Measurements from ENCODE around the gene WDR6. TPM values are rescaled to one million over a fixed set of nuclear protein-coding genes. Genes with fewer than 3 reads are reported as not detected.

The WDR6 gene
- total RNA-seq, 1 experiment from 2014 or later: 88.5 TPM

DNA sequence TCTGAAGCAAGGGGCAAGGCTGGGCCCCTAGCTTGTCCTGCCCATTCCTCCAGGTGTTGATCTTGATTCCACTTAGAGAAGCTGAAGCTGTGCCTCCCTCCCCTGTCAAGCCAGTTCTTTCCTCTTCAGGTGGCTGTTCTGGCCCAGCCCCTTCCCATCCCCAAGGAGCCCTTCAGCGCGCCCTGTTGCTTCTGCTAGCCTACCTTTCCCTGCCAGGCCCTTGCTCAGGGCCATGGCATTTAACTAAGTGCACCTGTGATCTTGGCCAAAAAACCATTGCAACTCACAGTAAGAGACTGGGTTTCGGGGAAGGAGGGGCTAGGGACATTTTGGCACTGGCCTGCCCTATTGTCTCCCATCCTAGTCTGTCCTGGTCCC lies 1.9 kb upstream of the WDR6 start:
- H3K4me3 ChIP-seq (ENCODE audit: low read depth, low read length, poor library complexity, severe bottlenecking): no peak overlapping the region
- CTCF ChIA-PET: no interaction called here
- intact Hi-C loops (cut with micrococcal nuclease; ENCODE audit: unreplicated experiment): no loop called here
- H3K4me1 ChIP-seq (ENCODE audit: insufficient read depth, low read length, poor library complexity, severe bottlenecking): no peaks in the 10 kb centered on the region
- no peaks in the 10 kb centered on the region for H3K9me3 ChIP-seq (ENCODE audit: low read depth, low read length, poor library complexity, severe bottlenecking)
- TF ChIP-seq, protein P1, sequence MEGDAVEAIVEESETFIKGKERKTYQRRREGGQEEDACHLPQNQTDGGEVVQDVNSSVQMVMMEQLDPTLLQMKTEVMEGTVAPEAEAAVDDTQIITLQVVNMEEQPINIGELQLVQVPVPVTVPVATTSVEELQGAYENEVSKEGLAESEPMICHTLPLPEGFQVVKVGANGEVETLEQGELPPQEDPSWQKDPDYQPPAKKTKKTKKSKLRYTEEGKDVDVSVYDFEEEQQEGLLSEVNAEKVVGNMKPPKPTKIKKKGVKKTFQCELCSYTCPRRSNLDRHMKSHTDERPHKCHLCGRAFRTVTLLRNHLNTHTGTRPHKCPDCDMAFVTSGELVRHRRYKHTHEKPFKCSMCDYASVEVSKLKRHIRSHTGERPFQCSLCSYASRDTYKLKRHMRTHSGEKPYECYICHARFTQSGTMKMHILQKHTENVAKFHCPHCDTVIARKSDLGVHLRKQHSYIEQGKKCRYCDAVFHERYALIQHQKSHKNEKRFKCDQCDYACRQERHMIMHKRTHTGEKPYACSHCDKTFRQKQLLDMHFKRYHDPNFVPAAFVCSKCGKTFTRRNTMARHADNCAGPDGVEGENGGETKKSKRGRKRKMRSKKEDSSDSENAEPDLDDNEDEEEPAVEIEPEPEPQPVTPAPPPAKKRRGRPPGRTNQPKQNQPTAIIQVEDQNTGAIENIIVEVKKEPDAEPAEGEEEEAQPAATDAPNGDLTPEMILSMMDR (conservative IDR thresholded peaks at IDR 0.05; ENCODE audit: low read depth, low read length): no peak
- TF ChIP-seq EZH2 (IDR thresholded peaks at IDR 0.05; ENCODE audit: borderline replicate concordance, low read depth, low read length, poor library complexity, severe bottlenecking): no peak
- no peak overlapping the region for H3K27ac ChIP-seq (ENCODE audit: low read depth, low read length, poor library complexity, severe bottlenecking)
- H3K27me3 ChIP-seq (replicated peaks; ENCODE audit: insufficient read depth, low read depth, low read length, poor library complexity): no peaks in the 10 kb centered on the region
- DNase-seq (ENCODE audit: low spot score): no peak
- no peaks in the 10 kb centered on the region for H3K36me3 ChIP-seq (ENCODE audit: insufficient read depth, low read length, poor library complexity, severe bottlenecking)
- POLR2A ChIA-PET (ENCODE audit: low non-redundant PET): no interaction called here
- BruUV-seq (replicated peaks): no TSS peak

DNA sequence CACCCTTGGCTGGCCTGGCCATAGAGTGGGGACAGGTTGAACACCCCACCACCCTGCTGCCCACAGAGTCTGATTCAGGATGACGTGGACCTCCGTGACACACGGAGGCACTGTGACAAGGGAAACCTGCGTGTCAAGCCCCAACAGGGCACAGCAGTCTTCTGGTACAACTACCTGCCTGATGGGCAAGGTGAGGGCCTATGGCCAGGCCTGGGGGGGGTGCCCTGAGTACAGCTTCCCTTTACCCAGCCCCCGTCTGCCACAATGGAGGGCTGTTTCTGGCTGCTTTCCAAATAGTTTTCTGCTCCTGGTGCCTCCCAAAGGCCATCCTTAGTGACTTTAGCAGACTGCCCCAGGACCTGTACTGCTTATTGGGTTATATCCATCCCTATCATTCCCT lies 1.2 kb upstream of the WDR6 start:
- no peaks in the 10 kb centered on the region for H3K4me1 ChIP-seq (ENCODE audit: insufficient read depth, low read length, poor library complexity, severe bottlenecking)
- TF ChIP-seq, protein P1 (conservative IDR thresholded peaks at IDR 0.05; ENCODE audit: low read depth, low read length): no peak
- no peak for TF ChIP-seq EZH2 (IDR thresholded peaks at IDR 0.05; ENCODE audit: borderline replicate concordance, low read depth, low read length, poor library complexity, severe bottlenecking)
- ChIA-PET CTCF (no interaction called here), POLR2A (ENCODE audit: low non-redundant PET) (no interaction called here)
- H3K27ac ChIP-seq (ENCODE audit: low read depth, low read length, poor library complexity, severe bottlenecking): no peak overlapping the region
- no peaks in the 10 kb centered on the region for H3K27me3 ChIP-seq (replicated peaks; ENCODE audit: insufficient read depth, low read depth, low read length, poor library complexity)
- no peak for DNase-seq (ENCODE audit: low spot score)
- H3K9me3 ChIP-seq (ENCODE audit: low read depth, low read length, poor library complexity, severe bottlenecking): no peaks in the 10 kb centered on the region
- BruUV-seq (replicated peaks): no TSS peak
- no peaks in the 10 kb centered on the region for H3K36me3 ChIP-seq (ENCODE audit: insufficient read depth, low read length, poor library complexity, severe bottlenecking)
- intact Hi-C loops (cut with micrococcal nuclease; ENCODE audit: unreplicated experiment): no loop called here
- H3K4me3 ChIP-seq (ENCODE audit: low read depth, low read length, poor library complexity, severe bottlenecking): no peak overlapping the region

DNA sequence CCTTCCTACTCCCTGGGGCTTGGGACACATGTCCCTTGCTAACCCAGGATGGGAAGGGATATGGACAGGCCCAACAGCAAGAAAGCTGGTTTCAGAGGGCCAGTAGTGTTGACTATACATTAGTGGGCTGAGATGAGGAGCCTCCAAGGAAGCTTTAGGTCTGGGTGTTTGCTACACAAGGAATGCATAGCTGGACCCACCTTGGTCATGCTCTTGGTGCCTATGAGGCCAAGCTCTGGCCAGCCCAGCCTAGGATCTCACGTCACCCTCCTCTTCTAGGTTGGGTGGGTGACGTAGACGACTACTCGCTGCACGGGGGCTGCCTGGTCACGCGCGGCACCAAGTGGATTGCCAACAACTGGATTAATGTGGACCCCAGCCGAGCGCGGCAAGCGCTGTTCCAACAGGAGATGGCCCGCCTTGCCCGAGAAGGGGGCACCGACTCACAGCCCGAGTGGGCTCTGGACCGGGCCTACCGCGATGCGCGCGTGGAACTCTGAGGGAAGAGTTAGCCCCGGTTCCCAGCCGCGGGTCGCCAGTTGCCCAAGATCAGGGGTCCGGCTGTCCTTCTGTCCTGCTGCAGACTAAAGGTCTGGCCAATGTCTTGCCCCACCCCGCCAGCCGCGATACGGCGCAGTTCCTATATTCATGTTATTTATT lies 653 bp upstream of the WDR6 start:
- Histone ChIP-seq H3K36me3 (ENCODE audit: insufficient read depth, low read length, poor library complexity, severe bottlenecking) (no peaks in the 10 kb centered on the region), H3K4me3 (ENCODE audit: low read depth, low read length, poor library complexity, severe bottlenecking) (peak overlapping the region; percentile 74), H3K27ac (ENCODE audit: low read depth, low read length, poor library complexity, severe bottlenecking) (peak overlapping the region; percentile 97), H3K9me3 (ENCODE audit: low read depth, low read length, poor library complexity, severe bottlenecking) (no peaks in the 10 kb centered on the region), H3K4me1 (ENCODE audit: insufficient read depth, low read length, poor library complexity, severe bottlenecking) (no peaks in the 10 kb centered on the region), H3K27me3 (replicated peaks; ENCODE audit: insufficient read depth, low read depth, low read length, poor library complexity) (no peaks in the 10 kb centered on the region)
- intact Hi-C loops (cut with micrococcal nuclease; ENCODE audit: unreplicated experiment): no loop called here
- ChIA-PET POLR2A (ENCODE audit: low non-redundant PET) (interaction anchor here (0.7 to 1.1 kb wide), 2 partner anchors 17 to 19 kb away, joined by 5 to 13 read pairs; partner anchors contain the start of gene P4HTM), CTCF (interaction anchor here (0.5 to 1.9 kb wide), 4 partner anchors 15 to 464 kb away, joined by 4 to 14 read pairs (median 4); partner anchors contain the start of genes DAG1, NDUFAF3 and P4HTM)
- no peak for TF ChIP-seq EZH2 (IDR thresholded peaks at IDR 0.05; ENCODE audit: borderline replicate concordance, low read depth, low read length, poor library complexity, severe bottlenecking)
- TF ChIP-seq, protein P1 (conservative IDR thresholded peaks at IDR 0.05; ENCODE audit: low read depth, low read length): no peak
- no TSS peak for BruUV-seq (replicated peaks)
- no peak for DNase-seq (ENCODE audit: low spot score)

All from A673 (cell line).